Kidney (tissue), 14 donors: ENCODE data around the gene RAD50. TPM values are rescaled to one million over a fixed set of nuclear protein-coding genes. Genes with fewer than 3 reads are reported as not detected.

Experiments
- DNase-seq, 5 donors: peaks; one replicate each; pipeline ENCODE4 v3.0.0-alpha.2; 2013 to 2020
- FAIRE-seq: peaks from 2 replicates; lab custom pipeline; 2012; peaks lifted over from hg19 to GRCh38; lab: Jason Lieb, UNC
- H3K27ac ChIP-seq, 2 donors: one replicate each; pipeline ENCODE4 v1.7.0; 2013; ENCODE audit warnings: low read depth in 2 of 2, low read length in 2 of 2, inconsistent platforms in 1 of 2
- H3K27me3 ChIP-seq: one replicate; pipeline ENCODE4 v1.7.1; 2013; ENCODE audit warnings: low read length, inconsistent platforms; ENCODE audit not compliant: control insufficient read depth, insufficient read depth
- H3K36me3 ChIP-seq, 3 donors: one replicate each; pipeline versions ENCODE4 v1.7.0 to v1.7.1; 2013; ENCODE audit warnings: low read length in 3 of 3, control low read depth in 1 of 3, inconsistent platforms in 1 of 3; ENCODE audit not compliant: insufficient read depth in 3 of 3, control insufficient read depth in 2 of 3
- H3K4me1 ChIP-seq, 3 donors: one replicate each; pipeline versions ENCODE4 v1.7.0 to v1.7.1; 2013; ENCODE audit warnings: low read length in 3 of 3, inconsistent platforms in 1 of 3, low read depth in 1 of 3; ENCODE audit not compliant: control insufficient read depth in 2 of 3, insufficient read depth in 2 of 3
- H3K4me3 ChIP-seq, 3 donors: one replicate each; pipeline versions ENCODE4 v1.7.0 to v1.8.1; 2013; ENCODE audit warnings: low read length in 3 of 3, control low read depth in 1 of 3, inconsistent platforms in 1 of 3
- H3K9ac ChIP-seq, 3 donors: one replicate each; pipeline versions ENCODE4 v1.7.0 to v1.7.1; 2013; ENCODE audit warnings: low read length in 3 of 3, control low read depth in 1 of 3, inconsistent platforms in 1 of 3
- H3K9me3 ChIP-seq, 3 donors: one replicate each; pipeline versions ENCODE4 v1.7.0 to v1.7.1; 2013; ENCODE audit warnings: low read length in 3 of 3, control low read depth in 1 of 3, inconsistent platforms in 1 of 3; ENCODE audit not compliant: control insufficient read depth in 2 of 3, insufficient read depth in 1 of 3
- CTCF ChIP-seq: IDR thresholded peaks from 3 replicates; pipeline ENCODE4 v1.5.1; 2012; ENCODE audit warnings: mild to moderate bottlenecking, moderate library complexity, borderline replicate concordance; ENCODE audit not compliant: insufficient read depth; ENCODE audit errors: extremely low read depth
- intact Hi-C: fragments of 100-400 bp; cut with DNase I; formaldehyde crosslinking; loops from one replicate; pipeline ENCODE4 v1.11.1; 2022
- polyA plus RNA-seq: library from polyadenylated mRNA; stranded (reverse); fragments of 350-450 nt; fragmentation: Illumina TruSeq; extraction: RNeasy Lipid Tissue Mini Kit (QIAGEN cat#74804); gene quantifications from one replicate; pipeline ENCODE4 v1.2.3, GENCODE V29; 2014; ENCODE audit warnings: low read depth, low replicate concordance; ENCODE audit not compliant: insufficient read depth
- total RNA-seq: library from RNA; stranded (reverse); fragmentation: NEBNext Ultra II Directional; extraction: Animal tissue kit (Norgen Biotek cat#: 25700); gene quantifications from one replicate; pipeline ENCODE4 v1.2.1, GENCODE V29; 2021
- donor health status: control.
- donor health status: control.
- donor health status: control.
- donor health status: control.
- donor health status: control.
- donor health status: DM: yes; HTN: yes; CAD: no.
- donor health status: Normal renal cell carcinoma (clear cell type).

Gene RAD50
- total and polyA plus RNA-seq, 2 donors from 2014 or later = 12.6 to 36.4 TPM

- Histone ChIP-seq H3K9me3 (no peaks in the 10 kb centered on the region), H3K36me3 (peaks cover 5 to 21% (median 7%) of the 10 kb centered on the region in 3 donors), H3K4me3 (no peak overlapping the region), H3K4me1 (no peaks in the 10 kb centered on the region), H3K27ac (no peak overlapping the region), H3K27me3 (no peaks in the 10 kb centered on the region), H3K9ac (no peak overlapping the region)
- FAIRE-seq (no peak), DNase-seq (no peak)
- intact Hi-C loops = no loop called here
- no peak for TF ChIP-seq CTCF
These were observed 55.2 kb downstream of the RAD50 start for GRCh38 chr5:132611965-132612364.

- Histone ChIP-seq H3K9ac (no peak overlapping the region), H3K27ac (no peak overlapping the region), H3K4me3 (no peak overlapping the region), H3K4me1 (no peaks in the 10 kb centered on the region), H3K36me3 (peaks cover 3 to 22% (median 7%) of the 10 kb centered on the region in 3 donors), H3K27me3 (no peaks in the 10 kb centered on the region), H3K9me3 (no peaks in the 10 kb centered on the region)
- intact Hi-C loops = no loop called here
- FAIRE-seq (no peak), DNase-seq (peak in 1 of 5 donors; percentile 6)
- no peak for TF ChIP-seq CTCF
These were observed 56.1 kb downstream of the RAD50 start for GRCh38 chr5:132612846-132613245.

- no peak overlapping the region for H3K4me3 ChIP-seq
- no peaks in the 10 kb centered on the region for H3K4me1 ChIP-seq
- peaks cover 0 to 15% (median 4%) of the 10 kb centered on the region in 3 donors for H3K36me3 ChIP-seq
- H3K9me3 ChIP-seq = no peaks in the 10 kb centered on the region
- H3K27ac ChIP-seq = no peak overlapping the region
- no peak for TF ChIP-seq CTCF
- no peak for FAIRE-seq
- H3K9ac ChIP-seq = no peak overlapping the region
- H3K27me3 ChIP-seq = no peaks in the 10 kb centered on the region
- no peak for DNase-seq
- intact Hi-C loops = no loop called here
These were observed 64.9 kb downstream of the RAD50 start for GRCh38 chr5:132621699-132622098.

- FAIRE-seq (no peak), DNase-seq (peak in 1 of 5 donors; percentile 5)
- intact Hi-C loops = no loop called here
- Histone ChIP-seq H3K9me3 (no peaks in the 10 kb centered on the region), H3K9ac (no peak overlapping the region), H3K36me3 (peaks cover 0 to 12% (median 4%) of the 10 kb centered on the region in 3 donors), H3K4me3 (no peak overlapping the region), H3K27ac (no peak overlapping the region), H3K4me1 (no peaks in the 10 kb centered on the region), H3K27me3 (no peaks in the 10 kb centered on the region)
- TF ChIP-seq CTCF = no peak
These were observed 65.8 kb downstream of the RAD50 start for GRCh38 chr5:132622608-132623007.
